ENCODE results near the gene DCDC2C. TPM values are rescaled to one million over a fixed set of nuclear protein-coding genes. Genes with fewer than 3 reads are reported as not detected.

DCDC2C gene
- total and polyA plus RNA-seq, 2 donors (not counting 1 experiment from before 2014, with no cell fraction given) = not detected

DNA sequence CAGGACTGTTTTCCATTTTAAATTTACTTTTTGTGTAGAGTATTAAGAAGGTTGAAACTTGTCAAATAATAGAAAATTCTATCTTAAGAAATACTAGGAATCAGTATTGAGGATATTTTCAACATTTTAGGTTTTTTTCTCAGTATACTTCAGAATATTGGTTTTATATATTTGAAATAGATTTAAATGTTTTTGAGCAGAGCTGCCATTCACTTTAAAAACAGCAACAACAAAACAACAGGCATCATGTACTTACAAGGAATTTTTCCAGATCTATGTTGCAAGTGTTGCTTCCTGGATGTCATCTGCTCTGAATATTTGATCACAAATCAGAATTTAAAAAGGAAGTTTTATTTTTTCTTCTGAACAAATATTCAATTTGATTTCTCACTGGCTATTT lies 84.4 kb downstream of the DCDC2C start:
- TF ChIP-seq, protein P1, sequence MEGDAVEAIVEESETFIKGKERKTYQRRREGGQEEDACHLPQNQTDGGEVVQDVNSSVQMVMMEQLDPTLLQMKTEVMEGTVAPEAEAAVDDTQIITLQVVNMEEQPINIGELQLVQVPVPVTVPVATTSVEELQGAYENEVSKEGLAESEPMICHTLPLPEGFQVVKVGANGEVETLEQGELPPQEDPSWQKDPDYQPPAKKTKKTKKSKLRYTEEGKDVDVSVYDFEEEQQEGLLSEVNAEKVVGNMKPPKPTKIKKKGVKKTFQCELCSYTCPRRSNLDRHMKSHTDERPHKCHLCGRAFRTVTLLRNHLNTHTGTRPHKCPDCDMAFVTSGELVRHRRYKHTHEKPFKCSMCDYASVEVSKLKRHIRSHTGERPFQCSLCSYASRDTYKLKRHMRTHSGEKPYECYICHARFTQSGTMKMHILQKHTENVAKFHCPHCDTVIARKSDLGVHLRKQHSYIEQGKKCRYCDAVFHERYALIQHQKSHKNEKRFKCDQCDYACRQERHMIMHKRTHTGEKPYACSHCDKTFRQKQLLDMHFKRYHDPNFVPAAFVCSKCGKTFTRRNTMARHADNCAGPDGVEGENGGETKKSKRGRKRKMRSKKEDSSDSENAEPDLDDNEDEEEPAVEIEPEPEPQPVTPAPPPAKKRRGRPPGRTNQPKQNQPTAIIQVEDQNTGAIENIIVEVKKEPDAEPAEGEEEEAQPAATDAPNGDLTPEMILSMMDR (conservative IDR thresholded peaks at IDR 0.05 in 1 of 2, IDR thresholded peaks at IDR 0.05 in 1 of 2; ENCODE audit: low read depth in 1 of 2, low read length in 2 of 2) = no peak
- TF ChIP-seq EZH2 (IDR thresholded peaks at IDR 0.05; ENCODE audit: low read length, missing control alignments) = no peak
- Histone ChIP-seq H3K4me3 (replicated peaks in 1 of 4; ENCODE audit: control extremely low read depth in 1 of 4, insufficient read depth in 1 of 4, low read depth in 3 of 4, low read length in 4 of 4) (no peak overlapping the region), H3K9ac (ENCODE audit: insufficient read depth, low read length) (no peak overlapping the region), H3K36me3 (ENCODE audit: control insufficient read depth, insufficient read depth, low read length) (no peaks in the 10 kb centered on the region), H3K27ac (ENCODE audit: insufficient read depth, low read length) (no peak overlapping the region), H3K4me1 (ENCODE audit: control insufficient read depth, extremely low read depth, insufficient read depth, low read length) (no peaks in the 10 kb centered on the region), H3K79me2 (ENCODE audit: control insufficient read depth, insufficient read depth, low read length) (no peaks in the 10 kb centered on the region), H3K4me2 (ENCODE audit: extremely low read depth, insufficient read depth, low read length) (no peak overlapping the region), H3K27me3 (ENCODE audit: control insufficient read depth, insufficient read depth, low read length) (no peaks in the 10 kb centered on the region), H3K9me3 (ENCODE audit: control insufficient read depth, insufficient read depth, low read depth, low read length) (no peaks in the 10 kb centered on the region), H2AFZ (ENCODE audit: low read length) (no peak overlapping the region), H4K20me1 (ENCODE audit: control insufficient read depth, extremely low read depth, insufficient read depth, low read length) (no peaks in the 10 kb centered on the region)
- no peak for DNase-seq (ENCODE audit: low read depth in 2 of 2)

DNA sequence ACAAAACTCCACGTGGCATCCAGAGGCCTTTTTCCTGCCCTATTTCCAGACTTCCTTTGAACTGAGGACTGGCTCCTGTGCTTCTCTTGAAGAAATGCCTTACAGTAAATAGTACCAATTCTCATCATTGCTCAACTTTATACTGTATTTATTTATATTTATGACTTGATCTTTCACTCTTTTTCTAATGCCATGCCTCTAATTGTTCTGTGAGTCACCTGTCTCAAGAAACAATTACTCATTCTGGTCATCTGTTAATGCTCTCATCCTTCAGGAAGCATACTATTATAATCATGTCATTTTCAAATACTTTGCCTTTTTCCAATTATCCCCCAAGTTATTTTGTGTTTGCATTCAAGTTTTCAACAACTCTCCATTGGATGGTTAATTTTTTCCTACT lies 85.9 kb downstream of the DCDC2C start:
- Histone ChIP-seq H4K20me1 (ENCODE audit: control insufficient read depth, extremely low read depth, insufficient read depth, low read length) (no peaks in the 10 kb centered on the region), H3K9ac (ENCODE audit: insufficient read depth, low read length) (no peak overlapping the region), H3K4me2 (ENCODE audit: extremely low read depth, insufficient read depth, low read length) (no peak overlapping the region), H3K36me3 (ENCODE audit: control insufficient read depth, insufficient read depth, low read length) (no peaks in the 10 kb centered on the region), H3K27me3 (ENCODE audit: control insufficient read depth, insufficient read depth, low read length) (no peaks in the 10 kb centered on the region), H3K27ac (ENCODE audit: insufficient read depth, low read length) (no peak overlapping the region), H3K4me3 (replicated peaks in 1 of 4; ENCODE audit: control extremely low read depth in 1 of 4, insufficient read depth in 1 of 4, low read depth in 3 of 4, low read length in 4 of 4) (no peak overlapping the region), H3K79me2 (ENCODE audit: control insufficient read depth, insufficient read depth, low read length) (no peaks in the 10 kb centered on the region), H2AFZ (ENCODE audit: low read length) (no peak overlapping the region), H3K9me3 (ENCODE audit: control insufficient read depth, insufficient read depth, low read depth, low read length) (no peaks in the 10 kb centered on the region), H3K4me1 (ENCODE audit: control insufficient read depth, extremely low read depth, insufficient read depth, low read length) (no peaks in the 10 kb centered on the region)
- TF ChIP-seq EZH2 (IDR thresholded peaks at IDR 0.05; ENCODE audit: low read length, missing control alignments) = no peak
- TF ChIP-seq, protein P1 (conservative IDR thresholded peaks at IDR 0.05 in 1 of 2, IDR thresholded peaks at IDR 0.05 in 1 of 2; ENCODE audit: low read depth in 1 of 2, low read length in 2 of 2) = no peak
- DNase-seq (ENCODE audit: low read depth in 2 of 2) = peak in 1 of 2 donors; percentile 5

DNA sequence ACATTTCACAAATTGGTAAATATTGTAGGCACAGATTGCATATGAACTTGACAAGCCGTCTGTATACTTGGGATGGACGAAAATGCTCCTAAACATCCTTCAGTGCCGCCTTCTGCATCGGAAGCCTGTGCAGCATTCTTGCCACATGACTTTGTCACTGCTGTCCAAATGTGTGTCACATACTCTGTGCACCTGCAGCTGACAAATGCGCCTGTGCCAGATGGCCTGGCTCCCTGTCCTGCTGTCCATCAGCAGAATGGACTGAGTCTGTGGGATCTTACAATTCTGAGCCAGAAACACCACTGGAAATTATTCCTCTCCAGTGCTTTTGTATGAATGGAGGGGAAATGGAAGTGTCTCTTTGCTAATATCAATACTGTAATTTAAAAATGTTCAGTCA lies 89.9 kb downstream of the DCDC2C start:
- DNase-seq (ENCODE audit: low read depth in 2 of 2) = no peak
- no peaks in the 10 kb centered on the region for H4K20me1 ChIP-seq (ENCODE audit: control insufficient read depth, extremely low read depth, insufficient read depth, low read length)
- H3K4me2 ChIP-seq (ENCODE audit: extremely low read depth, insufficient read depth, low read length) = no peak overlapping the region

More for the DNA sequence above, 89.9 kb downstream of the DCDC2C start:
- Histone ChIP-seq H3K9me3 (ENCODE audit: control insufficient read depth, insufficient read depth, low read depth, low read length) (no peaks in the 10 kb centered on the region), H3K4me1 (ENCODE audit: control insufficient read depth, extremely low read depth, insufficient read depth, low read length) (no peaks in the 10 kb centered on the region), H3K36me3 (ENCODE audit: control insufficient read depth, insufficient read depth, low read length) (no peaks in the 10 kb centered on the region), H3K79me2 (ENCODE audit: control insufficient read depth, insufficient read depth, low read length) (no peaks in the 10 kb centered on the region), H3K9ac (ENCODE audit: insufficient read depth, low read length) (no peak overlapping the region), H3K27me3 (ENCODE audit: control insufficient read depth, insufficient read depth, low read length) (no peaks in the 10 kb centered on the region), H2AFZ (ENCODE audit: low read length) (no peak overlapping the region), H3K27ac (ENCODE audit: insufficient read depth, low read length) (no peak overlapping the region), H3K4me3 (replicated peaks in 1 of 4; ENCODE audit: control extremely low read depth in 1 of 4, insufficient read depth in 1 of 4, low read depth in 3 of 4, low read length in 4 of 4) (no peak overlapping the region)
- TF ChIP-seq, protein P1 (conservative IDR thresholded peaks at IDR 0.05 in 1 of 2, IDR thresholded peaks at IDR 0.05 in 1 of 2; ENCODE audit: low read depth in 1 of 2, low read length in 2 of 2) = no peak
- no peak for TF ChIP-seq EZH2 (IDR thresholded peaks at IDR 0.05; ENCODE audit: low read length, missing control alignments)

All from fibroblast of lung (primary cell).